ENCODE data around the gene TMEM41B.
A peak's percentile ranks its signal among the peaks of the same experiment; 100 is the strongest.
"Not testable (repeated sequence)": the region's sequence is repeated elsewhere in the genome, so short reads cannot be mapped to it uniquely, and the experiment has no call there.

Gene TMEM41B

DNA sequence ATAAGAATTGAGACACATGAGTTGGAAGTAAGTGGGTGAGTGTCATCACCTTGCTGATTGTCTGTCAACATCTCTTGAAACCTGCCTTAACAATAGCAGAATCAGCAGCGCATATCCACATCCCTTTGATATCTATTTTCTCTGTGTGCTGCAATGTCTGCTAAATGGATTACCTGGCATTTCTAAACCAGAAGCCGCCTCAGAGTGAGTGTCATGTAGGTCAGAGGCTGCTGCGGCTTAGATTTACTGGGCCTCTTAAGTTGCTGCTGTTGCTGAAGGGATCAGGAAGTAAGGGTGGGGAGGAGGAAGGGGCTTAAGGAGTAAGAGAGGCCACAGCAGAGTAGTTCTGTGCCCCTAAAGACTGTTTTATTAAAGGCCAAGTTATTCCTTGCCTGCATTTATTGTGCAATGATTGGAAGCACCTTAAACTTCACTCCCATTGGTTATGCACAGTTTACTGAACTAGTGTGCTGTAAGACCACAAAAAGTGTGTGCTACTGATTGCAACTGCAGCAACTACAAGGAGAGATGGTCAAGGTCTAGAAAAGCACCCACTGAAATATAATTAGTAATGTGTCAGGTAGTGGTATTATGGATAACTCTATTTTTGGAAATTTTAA is 29.8 kb upstream of the TMEM41B start:
- TF ChIP-seq, protein P1, sequence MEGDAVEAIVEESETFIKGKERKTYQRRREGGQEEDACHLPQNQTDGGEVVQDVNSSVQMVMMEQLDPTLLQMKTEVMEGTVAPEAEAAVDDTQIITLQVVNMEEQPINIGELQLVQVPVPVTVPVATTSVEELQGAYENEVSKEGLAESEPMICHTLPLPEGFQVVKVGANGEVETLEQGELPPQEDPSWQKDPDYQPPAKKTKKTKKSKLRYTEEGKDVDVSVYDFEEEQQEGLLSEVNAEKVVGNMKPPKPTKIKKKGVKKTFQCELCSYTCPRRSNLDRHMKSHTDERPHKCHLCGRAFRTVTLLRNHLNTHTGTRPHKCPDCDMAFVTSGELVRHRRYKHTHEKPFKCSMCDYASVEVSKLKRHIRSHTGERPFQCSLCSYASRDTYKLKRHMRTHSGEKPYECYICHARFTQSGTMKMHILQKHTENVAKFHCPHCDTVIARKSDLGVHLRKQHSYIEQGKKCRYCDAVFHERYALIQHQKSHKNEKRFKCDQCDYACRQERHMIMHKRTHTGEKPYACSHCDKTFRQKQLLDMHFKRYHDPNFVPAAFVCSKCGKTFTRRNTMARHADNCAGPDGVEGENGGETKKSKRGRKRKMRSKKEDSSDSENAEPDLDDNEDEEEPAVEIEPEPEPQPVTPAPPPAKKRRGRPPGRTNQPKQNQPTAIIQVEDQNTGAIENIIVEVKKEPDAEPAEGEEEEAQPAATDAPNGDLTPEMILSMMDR (conservative IDR thresholded peaks at IDR 0.05; ENCODE audit: control insufficient read depth, insufficient read depth, low read depth, low read length), result no peak
- no peak for DNase-seq (ENCODE audit: low read depth)
- no peak overlapping the region for H3K4me3 ChIP-seq (ENCODE audit: control insufficient read depth, low read depth, low read length)

DNA sequence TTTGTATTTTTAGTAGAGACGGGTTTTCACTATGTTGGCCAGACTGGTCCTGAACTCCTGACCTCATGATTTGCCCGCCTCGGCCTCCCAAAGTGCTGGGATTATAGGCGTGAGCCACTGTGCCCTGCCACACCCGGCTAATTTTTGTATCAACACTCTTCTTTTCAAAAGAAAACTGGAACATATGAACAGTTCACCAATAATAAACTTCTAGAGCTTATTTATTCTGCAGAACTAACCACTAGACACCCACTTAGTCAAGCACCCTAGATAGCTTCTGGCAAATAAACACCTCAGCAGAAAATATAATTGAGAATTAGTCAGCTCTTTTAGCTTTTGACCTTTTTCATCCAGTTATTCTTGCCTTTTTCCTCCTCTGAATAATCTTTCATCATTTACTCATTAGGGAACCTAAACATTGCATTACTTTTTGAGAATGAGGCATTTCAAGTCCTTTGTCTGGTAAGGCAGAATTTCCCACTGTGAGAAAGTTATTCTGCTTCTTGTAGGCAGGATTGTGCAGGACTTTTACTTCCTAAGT is 27.3 kb upstream of the TMEM41B start:
- no peak overlapping the region for H3K4me3 ChIP-seq (ENCODE audit: control insufficient read depth, low read depth, low read length)
- DNase-seq (ENCODE audit: low read depth), result no peak
- TF ChIP-seq, protein P1 (conservative IDR thresholded peaks at IDR 0.05; ENCODE audit: control insufficient read depth, insufficient read depth, low read depth, low read length), result no peak

DNA sequence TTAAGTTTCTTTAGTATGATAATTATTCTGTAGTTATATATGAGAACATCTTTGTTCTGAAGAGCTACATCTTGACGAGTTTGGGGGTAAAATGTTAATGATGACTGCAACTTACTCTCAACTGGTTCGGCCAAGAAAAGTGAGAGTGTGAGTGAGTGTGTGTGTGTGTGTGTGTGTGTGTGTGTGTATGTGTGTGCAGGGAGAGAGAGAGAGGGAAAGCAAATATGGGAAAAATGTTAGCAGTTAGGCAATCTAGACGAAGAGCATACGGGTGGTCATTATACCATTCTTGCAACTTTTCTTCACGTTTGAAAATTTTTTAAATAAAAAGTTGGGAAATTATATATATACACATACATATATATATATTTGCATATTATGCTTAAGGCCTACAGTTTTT is 18.3 kb upstream of the TMEM41B start:
- TF ChIP-seq, protein P1 (conservative IDR thresholded peaks at IDR 0.05; ENCODE audit: control insufficient read depth, insufficient read depth, low read depth, low read length), result no peak
- no peak overlapping the region for H3K4me3 ChIP-seq (ENCODE audit: control insufficient read depth, low read depth, low read length)
- no peak for DNase-seq (ENCODE audit: low read depth)

DNA sequence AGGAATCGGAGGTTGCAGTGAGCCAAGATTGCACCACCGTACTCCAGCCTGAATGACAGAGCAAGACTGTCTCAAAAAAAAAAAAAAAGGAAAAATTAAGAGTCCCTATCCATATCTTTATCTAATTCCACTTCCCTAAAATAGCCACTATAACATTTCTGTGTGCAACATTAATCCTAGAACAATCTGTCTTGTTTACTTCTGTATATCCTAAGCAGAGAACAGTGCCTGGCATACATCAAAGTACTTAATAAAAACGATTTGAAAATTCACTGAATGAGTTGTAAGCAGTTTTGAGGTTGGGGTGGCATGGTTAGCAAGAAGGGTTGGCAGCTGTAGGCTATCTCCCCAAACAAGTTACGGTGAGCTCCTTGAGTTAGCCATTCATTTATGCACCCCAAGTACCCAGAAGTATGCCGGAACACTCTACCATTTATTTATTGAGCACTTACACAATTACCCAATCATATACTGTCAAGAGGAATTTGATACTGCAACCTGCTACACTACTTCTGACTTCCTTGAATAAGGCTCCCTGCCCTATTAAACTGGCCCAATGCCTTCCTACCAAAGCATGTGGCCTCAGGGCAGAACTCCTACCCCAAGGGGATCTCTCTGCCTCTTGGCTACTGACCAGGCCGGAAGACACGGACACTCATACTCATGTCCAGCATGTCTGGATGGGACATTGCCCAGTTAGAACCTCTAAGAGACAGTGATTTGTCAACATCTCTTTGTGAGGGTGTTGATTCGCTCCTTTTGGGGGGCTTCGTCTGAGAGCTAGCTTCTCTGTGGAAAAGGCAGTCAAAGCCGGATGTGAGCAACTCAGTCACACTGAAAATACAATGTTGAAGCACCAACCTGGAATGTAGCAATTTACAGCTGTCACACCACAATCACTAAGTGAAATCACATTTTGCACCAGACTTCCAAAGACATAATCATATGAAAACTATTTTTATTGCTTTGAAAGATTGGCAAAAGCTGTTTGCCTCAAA is 16.3 kb upstream of the TMEM41B start:
- peak; percentile 88 for DNase-seq (ENCODE audit: low read depth)
- no peak overlapping the region for H3K4me3 ChIP-seq (ENCODE audit: control insufficient read depth, low read depth, low read length)
- TF ChIP-seq, protein P1 (conservative IDR thresholded peaks at IDR 0.05; ENCODE audit: control insufficient read depth, insufficient read depth, low read depth, low read length), result no peak

DNA sequence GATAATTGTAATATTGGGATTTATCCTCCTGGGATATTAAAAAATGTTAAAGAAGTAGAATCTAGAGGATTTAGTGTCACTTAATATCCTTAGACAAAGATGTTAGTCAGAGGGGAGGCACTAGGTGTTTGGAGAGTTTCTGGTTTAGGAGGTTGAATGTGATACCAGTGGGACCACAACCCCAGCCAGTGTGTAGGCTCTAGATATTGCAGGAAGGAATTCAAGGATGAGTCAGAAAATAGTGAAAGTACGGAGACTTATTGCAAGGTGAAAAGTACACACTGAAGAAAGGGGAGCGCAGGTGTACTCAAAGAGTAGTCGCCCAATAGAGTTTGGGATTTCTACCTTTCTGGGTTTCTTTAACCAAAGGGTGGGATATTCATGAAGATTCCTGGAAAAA is 5.7 kb upstream of the TMEM41B start:
- H3K4me3 ChIP-seq (ENCODE audit: control insufficient read depth, low read depth, low read length), result no peak overlapping the region
- TF ChIP-seq, protein P1 (conservative IDR thresholded peaks at IDR 0.05; ENCODE audit: control insufficient read depth, insufficient read depth, low read depth, low read length), result no peak
- DNase-seq (ENCODE audit: low read depth), result no peak

DNA sequence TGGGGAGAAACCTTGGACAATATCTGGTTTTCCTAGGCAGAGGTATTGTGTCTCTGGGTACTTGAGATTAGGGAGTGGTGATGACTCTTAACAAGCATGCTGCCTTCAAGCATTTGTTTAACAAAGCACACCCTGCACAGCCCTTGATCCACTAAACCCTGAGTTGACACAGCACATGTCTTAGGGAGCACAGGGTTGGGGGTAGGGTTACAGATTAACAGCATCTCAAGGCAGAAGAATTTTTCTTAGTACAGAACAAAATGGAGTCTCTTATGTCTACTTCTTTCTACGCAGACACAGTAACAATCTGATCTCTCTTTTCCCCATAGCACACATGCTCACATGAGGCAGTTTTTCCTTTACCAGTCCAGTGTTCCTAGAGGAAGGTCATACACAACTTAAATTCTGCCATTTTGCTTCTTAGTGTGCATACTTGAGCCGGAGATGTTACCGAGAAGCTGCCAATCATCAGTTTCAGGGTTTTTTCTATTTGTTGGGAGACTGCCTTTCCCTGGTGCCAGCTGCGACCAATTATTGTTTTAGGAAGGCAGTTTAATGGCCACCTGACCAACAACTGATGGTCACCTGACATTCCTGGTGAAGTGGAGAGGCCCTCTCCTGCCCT is 5.1 kb upstream of the TMEM41B start:
- H3K4me3 ChIP-seq (ENCODE audit: control insufficient read depth, low read depth, low read length); DNase-seq (ENCODE audit: low read depth): not testable (repeated sequence)

DNA sequence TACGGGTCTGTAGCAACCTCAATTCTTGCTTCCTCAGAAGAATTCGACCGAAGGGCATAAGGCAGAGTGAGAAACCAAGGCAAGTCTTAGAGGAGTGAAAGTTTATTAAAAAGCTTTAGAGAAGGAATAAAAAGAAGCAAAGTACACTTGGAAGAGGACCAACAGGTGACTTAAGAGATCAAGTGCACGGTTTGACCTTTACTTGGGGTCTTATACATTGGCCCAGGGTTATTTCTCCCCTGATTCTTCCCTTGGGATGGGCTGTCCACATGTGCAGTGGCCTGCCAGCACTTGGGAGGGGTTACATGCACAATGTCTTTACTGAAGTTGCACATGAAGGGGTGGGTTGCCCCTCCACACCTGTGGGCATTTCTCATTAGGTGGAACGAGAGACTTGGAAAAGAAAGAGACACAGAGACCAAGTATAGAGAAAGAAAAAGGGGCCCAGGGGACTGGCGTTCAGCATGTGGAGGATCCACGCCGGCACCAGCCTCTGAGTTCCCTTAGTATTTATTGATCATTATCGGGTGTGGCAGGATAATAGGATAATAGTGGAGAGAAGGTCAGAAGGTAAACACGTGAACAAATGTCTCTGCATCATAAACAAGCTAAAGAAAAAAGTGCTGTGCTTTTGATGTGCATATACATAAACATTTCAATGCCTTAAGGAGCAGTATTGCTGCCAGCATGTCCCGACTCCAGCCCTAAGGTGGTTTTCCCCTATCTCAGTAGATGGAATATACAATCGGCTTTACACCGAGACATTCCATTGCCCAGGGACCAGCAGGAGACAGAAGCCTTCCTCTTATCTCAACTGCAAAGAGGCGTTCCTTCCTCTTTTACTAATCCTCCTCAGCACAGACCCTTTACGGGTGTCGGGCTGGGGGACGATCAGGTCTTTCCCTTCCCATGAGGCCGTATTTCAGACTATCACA is 4.3 kb upstream of the TMEM41B start:
- not testable (repeated sequence) for H3K4me3 ChIP-seq (ENCODE audit: control insufficient read depth, low read depth, low read length); DNase-seq (ENCODE audit: low read depth)
